RKO (cell line): Measurements from ENCODE around the gene SPAG5.

Source experiments
- DNase-seq: peaks from one replicate; pipeline ENCODE4 v3.0.0-alpha.2; 2016; ENCODE audit warnings: low spot score

Gene SPAG5

GRCh38 chr17:28573521-28573920, 25.3 kb downstream of the SPAG5 start:
- no peak for DNase-seq

GRCh38 chr17:28573040-28573380, 25.8 kb downstream of the SPAG5 start:
- no peak for DNase-seq

- no peak for DNase-seq
Observed at GRCh38 chr17:28572259-28573039, 26.4 kb downstream of the SPAG5 start.

DNA sequence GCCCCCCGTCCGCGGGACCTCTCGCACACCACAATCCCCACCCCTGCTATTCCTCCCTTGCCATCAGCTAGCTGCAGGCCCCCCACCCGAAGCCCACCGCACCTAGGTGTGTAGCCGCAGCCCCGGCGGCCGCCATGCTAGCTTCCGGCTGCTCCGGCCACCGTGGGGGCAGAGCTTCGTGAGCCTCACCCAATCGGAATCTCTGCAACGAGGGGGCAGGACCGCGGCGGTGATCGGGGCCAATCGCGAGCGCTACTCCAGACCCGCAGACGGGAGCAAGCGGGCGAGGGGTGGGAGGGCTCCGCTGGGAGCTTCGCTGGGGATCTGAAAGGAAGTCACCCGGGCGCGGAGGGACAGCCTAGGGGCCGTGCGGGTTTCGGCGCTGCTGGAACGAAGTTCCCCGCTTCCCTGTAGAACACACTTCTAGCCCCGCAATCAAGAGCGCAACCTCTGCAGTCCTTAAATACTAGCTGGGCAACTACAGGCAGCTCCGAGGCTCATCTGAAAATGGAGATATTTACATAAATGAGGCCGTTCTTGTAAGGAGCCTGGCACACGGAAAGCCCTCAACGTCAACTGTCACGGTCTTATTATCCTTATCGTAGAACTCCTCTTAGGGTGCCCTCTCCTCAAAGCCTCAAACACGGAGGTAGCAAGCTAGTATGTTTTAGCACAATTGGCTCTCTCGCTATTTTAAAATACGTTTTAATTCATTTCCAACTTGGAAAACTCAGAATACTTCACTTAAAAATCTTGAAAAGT, 27.3 kb downstream of the SPAG5 start, which contains the start of gene PIGS:
TSS of gene PIGS (minus strand) at position 164 of the 762 bp plus-strand sequence. CDS start at position 136, 28 bp downstream.
- DNase-seq: peak; percentile 92

- peak; percentile 63 for DNase-seq
Observed at GRCh38 chr17:28570716-28571360, 28.0 kb downstream of the SPAG5 start.

DNA sequence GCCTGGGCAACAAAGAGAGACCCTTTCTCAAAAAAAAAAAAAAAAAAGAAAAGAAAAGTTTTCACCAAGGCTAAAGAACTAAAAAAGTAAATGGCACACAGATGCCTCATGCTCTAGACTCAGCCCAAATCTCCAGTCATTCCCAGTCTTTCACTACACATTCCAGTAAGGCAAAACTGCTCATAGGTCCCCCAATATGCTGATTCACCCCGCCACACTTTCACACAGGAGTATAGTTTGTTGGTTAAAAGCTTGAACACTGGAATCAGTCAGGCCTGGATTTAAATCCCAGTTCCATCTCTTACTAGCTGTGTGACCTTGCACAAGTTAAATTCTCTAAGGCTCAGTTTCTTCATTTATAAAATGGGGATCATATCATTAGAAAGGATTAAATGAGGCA, 29.4 kb downstream of the SPAG5 start:
- DNase-seq: peak; percentile 51

- no peak for DNase-seq
Observed at GRCh38 chr17:28567604-28568003, 31.2 kb downstream of the SPAG5 start.

GRCh38 chr17:28563475-28563874, 35.4 kb downstream of the SPAG5 start:
- DNase-seq: no peak

DNA sequence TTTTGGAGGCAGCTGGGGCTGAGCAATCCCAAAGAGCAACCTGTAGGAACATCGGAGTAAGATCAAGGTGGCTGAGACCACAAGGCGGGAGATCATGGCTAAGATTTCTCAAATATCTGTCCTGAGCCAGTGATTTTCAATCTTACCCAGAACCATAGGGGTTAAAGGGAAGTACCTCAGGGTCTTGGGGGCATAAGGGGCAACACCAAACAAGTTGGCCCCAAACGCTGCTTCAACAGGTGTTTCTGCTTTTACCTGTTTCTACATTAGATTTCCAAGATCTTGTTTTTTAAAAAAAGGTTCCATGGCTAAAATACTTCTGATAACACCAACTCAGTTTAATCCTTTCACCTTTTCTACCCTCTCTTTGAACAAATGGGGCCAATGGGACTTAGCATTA, 43.8 kb downstream of the SPAG5 start:
- no peak for DNase-seq

GRCh38 chr17:28554565-28554964, 44.3 kb downstream of the SPAG5 start:
- DNase-seq: no peak

DNA sequence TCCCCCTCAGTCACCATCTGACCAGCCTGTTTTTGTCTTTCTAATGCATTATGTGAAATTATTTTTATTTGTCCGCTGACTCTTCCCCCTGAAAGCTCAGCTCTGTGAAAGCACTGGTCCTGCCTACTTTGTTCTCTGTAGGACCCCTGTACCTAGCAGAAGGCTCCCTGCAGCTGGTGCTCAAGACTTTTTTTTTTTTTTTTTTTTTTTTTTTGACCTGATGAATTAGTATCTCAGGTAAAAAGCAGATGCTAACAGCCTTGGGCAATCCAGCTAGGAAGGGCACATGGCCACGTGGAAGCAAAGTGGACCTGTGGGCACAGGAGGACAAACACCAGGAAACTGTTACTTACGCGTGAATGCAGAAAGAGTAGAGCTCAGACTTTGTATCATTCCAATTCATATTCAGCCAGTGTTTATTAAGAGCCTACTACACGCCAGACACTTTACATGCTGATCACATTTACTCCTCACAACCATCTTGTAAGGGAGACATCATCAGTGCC, 45.8 kb downstream of the SPAG5 start:
- no peak for DNase-seq

GRCh38 chr17:28552176-28552999, 46.4 kb downstream of the SPAG5 start, which contains the start of gene UNC119:
Gene UNC119 (minus strand): TSS chr17:28552624. CDS start chr17:28552557, 67 bp downstream.
- peak; percentile 80 for DNase-seq

- DNase-seq: no peak
Observed at GRCh38 chr17:28551421-28552175, 47.2 kb downstream of the SPAG5 start.

DNA sequence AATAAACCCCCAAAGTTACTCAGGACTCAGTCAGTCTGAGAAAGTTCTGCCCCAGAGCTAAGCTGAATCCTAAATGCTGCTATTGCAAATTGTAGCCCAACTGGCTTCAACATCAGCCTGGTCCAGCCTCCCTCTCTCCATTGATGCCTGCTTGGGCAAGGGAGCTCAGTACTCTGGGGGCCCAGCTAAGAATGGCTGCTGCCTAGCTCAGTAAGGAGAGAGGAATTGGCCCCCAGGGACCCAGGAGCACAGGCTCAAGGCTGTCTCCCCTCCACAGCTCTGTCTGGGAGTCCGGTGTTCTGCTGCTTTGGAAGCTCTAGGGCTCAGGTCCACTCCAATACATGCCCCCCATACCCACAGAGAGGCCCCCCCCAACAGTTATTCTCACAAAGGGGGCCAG, 48.0 kb downstream of the SPAG5 start:
- DNase-seq: no peak

DNA sequence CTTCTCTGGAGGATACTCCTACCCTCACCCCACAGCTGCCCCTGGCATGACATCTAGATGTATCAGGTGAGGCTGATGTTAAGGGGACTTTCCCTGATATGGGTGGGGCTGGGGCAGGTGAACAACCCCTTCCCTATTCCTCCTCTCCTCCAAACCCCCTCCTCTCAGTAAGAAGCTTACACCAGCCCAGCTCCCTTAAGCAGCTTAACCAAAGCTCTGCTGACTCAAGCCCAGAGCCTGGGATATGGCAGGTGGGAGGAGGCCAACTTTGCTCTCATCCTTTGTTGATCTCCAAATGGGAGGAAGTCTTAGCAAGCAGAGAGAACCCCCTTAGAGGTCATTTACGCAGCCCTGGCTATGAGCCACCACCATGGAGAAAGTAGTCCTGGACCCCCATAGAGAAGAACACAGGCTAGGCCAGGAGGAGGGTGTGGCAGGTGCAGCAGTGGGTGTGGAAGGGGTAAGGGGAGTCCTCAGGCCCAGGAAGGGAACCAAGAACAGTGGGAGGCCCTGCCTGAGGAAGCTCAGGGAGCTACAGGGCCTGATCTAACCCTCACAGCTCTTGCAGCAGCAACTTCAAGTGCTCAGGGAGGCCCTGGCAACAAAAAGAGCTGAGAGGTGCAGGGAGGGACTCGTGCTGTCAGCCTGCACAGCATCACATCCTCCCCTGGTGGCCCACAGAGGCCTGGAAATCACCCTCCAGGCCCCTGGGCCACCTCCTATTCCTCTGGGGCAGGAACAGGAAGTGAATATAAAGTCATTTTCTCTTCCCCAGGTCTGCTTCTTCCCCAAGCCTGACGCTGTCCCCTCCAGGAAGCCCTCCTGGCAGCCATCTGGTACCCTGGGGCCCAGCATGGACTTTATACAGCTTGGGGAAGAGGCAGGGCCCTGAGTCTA, 49.3 kb downstream of the SPAG5 start:
- DNase-seq: no peak

GRCh38 chr17:28548417-28549130, 50.3 kb downstream of the SPAG5 start:
- DNase-seq: no peak

DNA sequence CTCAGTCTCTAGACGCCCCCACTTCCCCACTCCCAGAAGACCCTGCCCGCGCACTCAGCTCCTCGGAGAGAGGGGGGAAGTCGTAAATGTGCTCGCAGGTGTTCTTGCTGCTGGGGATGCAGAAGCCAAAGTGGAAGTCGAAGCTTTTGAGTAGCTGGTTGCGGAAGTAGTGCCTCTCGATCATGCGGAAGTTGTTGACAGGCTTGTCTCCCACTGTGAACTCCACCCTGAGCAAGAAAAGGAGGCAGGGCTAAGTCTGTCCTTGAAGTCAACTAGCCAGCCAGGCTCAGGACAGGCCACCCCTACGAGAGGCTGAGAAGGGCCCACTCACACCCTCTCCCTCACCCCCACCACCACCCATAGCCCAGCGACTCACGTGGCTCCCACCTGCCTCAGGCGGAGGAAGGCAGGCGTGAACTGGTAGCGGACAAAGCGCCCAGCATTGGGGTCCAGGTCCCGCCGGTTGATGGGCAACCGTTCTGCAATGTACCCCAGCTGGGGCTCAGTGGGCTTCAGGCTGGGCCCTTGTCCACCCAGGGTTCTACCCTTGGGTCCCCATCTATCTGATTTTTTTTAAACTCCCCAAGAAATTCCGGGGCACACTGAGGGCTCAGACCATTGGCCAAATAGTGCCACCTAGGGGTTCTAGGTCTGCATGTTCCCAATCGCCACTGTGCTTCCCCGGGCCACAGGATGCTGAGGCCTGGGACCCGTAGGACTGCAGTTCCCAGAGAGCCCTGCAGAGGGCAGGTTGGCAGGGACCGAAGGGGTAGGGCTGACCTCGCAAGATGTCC, 51.0 kb downstream of the SPAG5 start:
- DNase-seq: peak; percentile 80

DNA sequence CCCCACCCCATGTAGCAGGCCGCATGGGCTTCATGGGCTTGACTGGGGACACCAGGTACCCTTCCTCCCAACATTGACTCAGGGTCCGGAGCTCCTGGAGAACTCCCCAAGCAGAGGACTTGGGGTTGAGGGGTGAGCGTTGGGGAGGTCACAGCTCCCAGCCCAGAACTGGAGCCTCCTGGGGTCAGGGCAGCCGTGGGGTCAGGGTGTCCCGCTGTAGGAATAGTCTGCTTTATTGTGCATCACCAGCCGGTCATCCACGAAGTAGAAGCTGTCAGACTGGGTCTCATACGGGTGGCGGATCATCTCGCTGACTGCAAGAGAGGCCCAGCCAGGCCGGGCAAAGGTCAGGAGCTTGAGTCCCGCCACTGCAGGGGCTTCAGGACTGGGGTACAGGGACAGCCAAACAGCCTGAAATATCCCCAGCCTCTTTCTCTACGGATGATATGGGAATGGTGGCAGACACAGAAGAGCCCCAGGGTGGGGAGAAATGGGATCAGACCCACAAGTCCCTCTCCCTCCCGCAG, 51.7 kb downstream of the SPAG5 start:
- DNase-seq: no peak
